PC-3 (cell line): ENCODE results near the gene ERBB4. TPM values are rescaled to one million over a fixed set of nuclear protein-coding genes. Genes with fewer than 3 reads are reported as not detected.

Experiments
- ATAC-seq: fragments of 200-7000 bp; cut with Tn5 transposase; 2 replicates; pipeline ENCODE4 v1.9.1; 2020; ENCODE audit warnings: mild to moderate bottlenecking, moderate library complexity
- BruUV-seq: library from RNA; stranded (reverse); fragments of 400-500 nt; replicated peaks from 2 replicates; lab custom pipeline; 2021; lab: Mats Ljungman, UMichigan
- CTCF ChIA-PET: fragments of 300-600 bp; sonication (Branson Sonifier 250); formaldehyde crosslinking; loops from one replicate; lab custom pipeline; 2022; ENCODE audit warnings: antibody characterized with exemption; lab: Charles Lee
- POLR2A ChIA-PET: fragments of 300-600 bp; sonication (Branson Sonifier 250); formaldehyde crosslinking; loops from one replicate; lab custom pipeline; 2022; ENCODE audit warnings: antibody characterized with exemption; ENCODE audit not compliant: unreplicated experiment; lab: Charles Lee
- DNase-seq: peaks from one replicate; pipeline ENCODE4 v3.0.0-alpha.2; 2015
- H2AFZ ChIP-seq: fragments of 300-600 bp; sonication (generic); 2 replicates; pipeline ENCODE4 v1.6.0; 2016; ENCODE audit warnings: antibody characterized with exemption, low read length
- H3F3A ChIP-seq: fragments of 300-600 bp; sonication (generic); one replicate; pipeline ENCODE4 v1.6.0; 2017; ENCODE audit warnings: antibody characterized with exemption, low read length, control low read depth, mild to moderate bottlenecking; ENCODE audit not compliant: unreplicated experiment
- H3K27ac ChIP-seq: fragments of 300-600 bp; sonication (generic); 2 replicates; pipeline ENCODE4 v1.5.1; 2016; ENCODE audit warnings: mild to moderate bottlenecking, low read length
- H3K27me3 ChIP-seq: fragments of 300-600 bp; sonication (generic); 2 replicates; pipeline ENCODE4 v1.6.1; 2016; ENCODE audit warnings: low read length, mixed read lengths
- H3K36me3 ChIP-seq: fragments of 300-600 bp; sonication (generic); 2 replicates; pipeline ENCODE4 v1.6.1; 2016; ENCODE audit warnings: low read depth, mixed run types, low read length, mixed read lengths
- H3K4me1 ChIP-seq: fragments of 300-600 bp; sonication (generic); 2 replicates; pipeline ENCODE4 v1.5.1; 2016; ENCODE audit warnings: low read length; ENCODE audit not compliant: insufficient read depth
- H3K4me2 ChIP-seq: fragments of 300-600 bp; sonication (generic); 2 replicates; pipeline ENCODE4 v1.6.0; 2016; ENCODE audit warnings: low read length
- H3K4me3 ChIP-seq: fragments of 300-600 bp; sonication (generic); 2 replicates; pipeline ENCODE4 v1.5.1; 2016; ENCODE audit warnings: mild to moderate bottlenecking, low read length, mixed read lengths
- H3K79me2 ChIP-seq: fragments of 300-600 bp; sonication (generic); 2 replicates; pipeline ENCODE4 v1.6.1; 2017; ENCODE audit warnings: low read length, mixed read lengths
- H3K9ac ChIP-seq: fragments of 300-600 bp; sonication (generic); 2 replicates; pipeline ENCODE4 v1.6.0; 2016; ENCODE audit warnings: mild to moderate bottlenecking, low read length
- H3K9me2 ChIP-seq: fragments of 300-600 bp; sonication (generic); replicated peaks from 2 replicates; pipeline ENCODE4 v1.6.1; 2016; ENCODE audit warnings: mixed run types, low read length, mixed read lengths
- H3K9me3 ChIP-seq: fragments of 300-600 bp; sonication (generic); 2 replicates; pipeline ENCODE4 v1.6.1; 2016; ENCODE audit warnings: low read length, mixed read lengths
- H4K20me1 ChIP-seq: fragments of 300-600 bp; sonication (generic); 2 replicates; pipeline ENCODE4 v1.6.1; 2016; ENCODE audit warnings: low read length, mixed read lengths
- EZH2 ChIP-seq: fragments of 300-600 bp; sonication (generic); IDR thresholded peaks from one replicate; pipeline ENCODE4 v1.6.1; 2017; ENCODE audit warnings: antibody characterized with exemption, mild to moderate bottlenecking, low read length; ENCODE audit not compliant: unreplicated experiment
- EZH2phosphoT487 ChIP-seq: fragments of 300-600 bp; sonication (generic); IDR thresholded peaks from 2 replicates; pipeline ENCODE4 v1.6.1; 2018; ENCODE audit warnings: mild to moderate bottlenecking, antibody characterized with exemption, low read length, borderline replicate concordance
- intact Hi-C: fragments of 100-400 bp; cut with micrococcal nuclease; formaldehyde crosslinking; loops from 2 replicates; pipeline ENCODE4 v1.9.0; 2023
- total RNA-seq: library from RNA; depleted of rRNA; stranded (reverse); fragments of >200 nt; gene quantifications from 2 replicates; pipeline ENCODE4 v1.2.3, GENCODE V29; 2014
- TF ChIP-seq, protein P1 (sequence below): fragments of 300-600 bp; sonication (generic); conservative IDR thresholded peaks from 2 replicates; pipeline ENCODE4 v1.5.1; 2017; ENCODE audit warnings: antibody characterized with exemption, low read depth, mild to moderate bottlenecking, low read length

ERBB4 gene
- total RNA-seq, 1 experiment from 2014 or later = under 0.01 TPM

DNA sequence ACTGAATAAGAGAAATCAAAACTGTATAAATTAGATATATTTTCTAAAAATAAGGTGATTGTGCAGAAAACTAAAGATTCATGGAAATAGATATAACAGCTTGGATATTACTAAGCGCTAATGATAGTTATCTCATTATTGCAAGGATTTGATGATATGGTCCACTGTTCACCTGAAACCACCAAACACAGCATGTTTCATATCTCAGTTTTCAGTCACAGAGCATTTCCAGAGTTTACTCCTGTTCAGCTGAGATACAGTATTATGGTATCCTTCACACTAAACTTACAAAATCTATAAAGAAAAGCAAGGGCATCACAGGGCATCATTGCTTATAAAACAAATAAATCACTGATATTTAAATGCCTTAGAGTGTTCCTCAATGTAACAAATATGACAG lies 591.6 kb downstream of the ERBB4 start:
- ATAC-seq = no peak

DNA sequence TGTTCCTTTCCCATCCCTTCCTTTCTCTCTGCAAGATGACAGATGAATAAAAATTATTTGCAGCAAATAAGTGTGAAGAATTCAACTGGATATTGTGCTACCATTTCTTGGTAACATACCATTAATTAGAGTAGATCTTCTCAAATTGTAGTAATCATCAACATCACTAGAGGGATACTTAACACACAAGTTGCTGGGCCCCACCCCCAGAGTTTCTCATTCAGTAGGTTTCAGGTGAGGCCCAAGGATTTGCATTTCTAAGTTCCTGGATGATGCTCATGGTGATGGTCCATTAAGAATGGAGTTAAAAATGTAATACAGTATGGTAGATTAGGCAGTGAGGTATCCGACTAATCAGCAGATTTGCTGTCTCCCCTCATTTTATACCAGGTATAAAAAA lies 594.0 kb downstream of the ERBB4 start:
- H3K27me3 ChIP-seq = no peaks in the 10 kb centered on the region
- ChIA-PET CTCF (no interaction called here), POLR2A (no interaction called here)
- no peaks in the 10 kb centered on the region for H3K9me3 ChIP-seq
- ATAC-seq (no peak), DNase-seq (no peak)
- H2AFZ ChIP-seq = no peak overlapping the region
- H3K9me2 ChIP-seq = no peaks in the 10 kb centered on the region
- no peaks in the 10 kb centered on the region for H3F3A ChIP-seq
- no peak overlapping the region for H3K4me2 ChIP-seq
- H4K20me1 ChIP-seq = no peaks in the 10 kb centered on the region
- BruUV-seq = no TSS peak
- no peaks in the 10 kb centered on the region for H3K4me1 ChIP-seq
- H3K27ac ChIP-seq = no peak overlapping the region
- no peak overlapping the region for H3K9ac ChIP-seq
- TF ChIP-seq EZH2phosphoT487 (no peak), EZH2 (no peak)
- TF ChIP-seq, protein P1, sequence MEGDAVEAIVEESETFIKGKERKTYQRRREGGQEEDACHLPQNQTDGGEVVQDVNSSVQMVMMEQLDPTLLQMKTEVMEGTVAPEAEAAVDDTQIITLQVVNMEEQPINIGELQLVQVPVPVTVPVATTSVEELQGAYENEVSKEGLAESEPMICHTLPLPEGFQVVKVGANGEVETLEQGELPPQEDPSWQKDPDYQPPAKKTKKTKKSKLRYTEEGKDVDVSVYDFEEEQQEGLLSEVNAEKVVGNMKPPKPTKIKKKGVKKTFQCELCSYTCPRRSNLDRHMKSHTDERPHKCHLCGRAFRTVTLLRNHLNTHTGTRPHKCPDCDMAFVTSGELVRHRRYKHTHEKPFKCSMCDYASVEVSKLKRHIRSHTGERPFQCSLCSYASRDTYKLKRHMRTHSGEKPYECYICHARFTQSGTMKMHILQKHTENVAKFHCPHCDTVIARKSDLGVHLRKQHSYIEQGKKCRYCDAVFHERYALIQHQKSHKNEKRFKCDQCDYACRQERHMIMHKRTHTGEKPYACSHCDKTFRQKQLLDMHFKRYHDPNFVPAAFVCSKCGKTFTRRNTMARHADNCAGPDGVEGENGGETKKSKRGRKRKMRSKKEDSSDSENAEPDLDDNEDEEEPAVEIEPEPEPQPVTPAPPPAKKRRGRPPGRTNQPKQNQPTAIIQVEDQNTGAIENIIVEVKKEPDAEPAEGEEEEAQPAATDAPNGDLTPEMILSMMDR = no peak; the same call in 1 of the 2 replicates
- no peaks in the 10 kb centered on the region for H3K36me3 ChIP-seq
- no peak overlapping the region for H3K4me3 ChIP-seq
- no peaks in the 10 kb centered on the region for H3K79me2 ChIP-seq
- intact Hi-C loops = no loop called here

More for the DNA sequence above, 591.6 kb downstream of the ERBB4 start:
- Histone ChIP-seq H3K4me3 (no peak overlapping the region), H3K4me1 (no peaks in the 10 kb centered on the region), H3K9me2 (no peaks in the 10 kb centered on the region), H3K4me2 (no peak overlapping the region), H2AFZ (no peak overlapping the region), H3F3A (no peaks in the 10 kb centered on the region), H3K27me3 (no peaks in the 10 kb centered on the region), H3K79me2 (no peaks in the 10 kb centered on the region), H3K9ac (no peak overlapping the region), H3K27ac (no peak overlapping the region), H3K36me3 (no peaks in the 10 kb centered on the region), H3K9me3 (no peaks in the 10 kb centered on the region), H4K20me1 (no peaks in the 10 kb centered on the region)
- DNase-seq = no peak
- TF ChIP-seq, protein P1 = no peak
- TF ChIP-seq EZH2phosphoT487 = no peak
- no peak for TF ChIP-seq EZH2
- ChIA-PET POLR2A (no interaction called here), CTCF (no interaction called here)
- no TSS peak for BruUV-seq
- intact Hi-C loops = no loop called here

DNA sequence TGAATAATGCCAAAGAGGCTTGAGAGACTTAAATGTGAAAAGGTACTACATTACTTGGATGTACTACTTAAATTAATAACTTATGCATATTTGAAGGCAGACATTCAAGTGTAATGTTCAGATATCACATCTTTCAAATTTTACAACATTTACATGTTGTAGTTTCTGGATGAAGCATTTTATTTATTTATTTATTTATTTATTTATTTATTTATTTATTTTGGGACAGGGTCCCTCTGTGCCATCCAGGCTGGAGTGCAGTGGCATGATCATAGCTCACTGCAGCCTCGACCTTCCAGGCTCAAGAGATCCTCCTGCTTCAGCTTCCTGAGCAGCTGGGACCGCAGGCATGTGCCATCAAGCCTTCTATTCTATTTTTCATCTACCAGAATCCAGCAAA lies 596.4 kb downstream of the ERBB4 start:
- Histone ChIP-seq H3K4me3 (no peak overlapping the region), H3K27me3 (no peaks in the 10 kb centered on the region), H3K9me2 (no peaks in the 10 kb centered on the region), H3K79me2 (no peaks in the 10 kb centered on the region), H4K20me1 (no peaks in the 10 kb centered on the region), H3K9me3 (no peaks in the 10 kb centered on the region), H2AFZ (no peak overlapping the region), H3K9ac (no peak overlapping the region), H3K36me3 (no peaks in the 10 kb centered on the region), H3K4me2 (no peak overlapping the region), H3K4me1 (no peaks in the 10 kb centered on the region), H3F3A (no peaks in the 10 kb centered on the region), H3K27ac (no peak overlapping the region)
- intact Hi-C loops = no loop called here
- ATAC-seq (no peak), DNase-seq (no peak)
- BruUV-seq = no TSS peak
- ChIA-PET POLR2A (no interaction called here), CTCF (no interaction called here)
- TF ChIP-seq EZH2phosphoT487 (no peak), EZH2 (no peak)
- TF ChIP-seq, protein P1 = no peak
